CD4-positive, alpha-beta T cell treated with Interleukin-6 at 100 ng/mL for 8 hours (primary cell): ENCODE results near the gene MBOAT1.
A peak's percentile ranks its signal among the peaks of the same experiment; 100 is the strongest.

Experiments
- DNase-seq: peaks from one replicate; pipeline ENCODE4 v3.0.0-alpha.2; 2020; ENCODE audit warnings: mixed read lengths, low spot score

MBOAT1 gene

GRCh38 chr6:20233007-20233730 is 20.9 kb upstream of the MBOAT1 start:
- DNase-seq: no peak

GRCh38 chr6:20232188-20232587 is 19.9 kb upstream of the MBOAT1 start:
- no peak for DNase-seq

GRCh38 chr6:20230401-20231119 is 18.3 kb upstream of the MBOAT1 start:
- DNase-seq: no peak

GRCh38 chr6:20229881-20230280 is 17.6 kb upstream of the MBOAT1 start:
- no peak for DNase-seq

- no peak for DNase-seq
These were observed 15.1 kb upstream of the MBOAT1 start for GRCh38 chr6:20227350-20227749.

GRCh38 chr6:20223141-20223540 is 10.9 kb upstream of the MBOAT1 start:
- no peak for DNase-seq

- DNase-seq: no peak
These were observed 9.2 kb upstream of the MBOAT1 start for GRCh38 chr6:20221421-20221820.

- no peak for DNase-seq
These were observed 8.1 kb upstream of the MBOAT1 start for GRCh38 chr6:20220359-20220758.

GRCh38 chr6:20217891-20218290 is 5.6 kb upstream of the MBOAT1 start:
- DNase-seq: no peak

GRCh38 chr6:20217324-20217855 is 5.1 kb upstream of the MBOAT1 start:
- DNase-seq: no peak

GRCh38 chr6:20215310-20215709 is 3.0 kb upstream of the MBOAT1 start:
- no peak for DNase-seq

- no peak for DNase-seq
These were observed 1.1 kb upstream of the MBOAT1 start for GRCh38 chr6:20213271-20213798.

- peak; percentile 31 for DNase-seq
These were observed 303 bp downstream of the MBOAT1 start for GRCh38 chr6:20211941-20212391.

GRCh38 chr6:20211037-20211940 is 980 bp downstream of the MBOAT1 start:
- no peak for DNase-seq

GRCh38 chr6:20210158-20210557 is 2.1 kb downstream of the MBOAT1 start:
- no peak for DNase-seq

GRCh38 chr6:20208687-20209378 is 3.4 kb downstream of the MBOAT1 start:
- DNase-seq: no peak

GRCh38 chr6:20207088-20207418 is 5.2 kb downstream of the MBOAT1 start:
- DNase-seq: no peak

GRCh38 chr6:20205722-20206161 is 6.5 kb downstream of the MBOAT1 start:
- DNase-seq: no peak

- DNase-seq: no peak
These were observed 7.8 kb downstream of the MBOAT1 start for GRCh38 chr6:20204512-20204894.

- no peak for DNase-seq
These were observed 8.4 kb downstream of the MBOAT1 start for GRCh38 chr6:20203561-20204511.
